IMR-90 (cell line): ENCODE results near the gene ARL6IP6. TPM values are rescaled to one million over a fixed set of nuclear protein-coding genes. Genes with fewer than 3 reads are reported as not detected.

ENCODE experiments used
- ATAC-seq: fragments of 200-7000 bp; cut with Tn5 transposase; 2 replicates; pipeline ENCODE4 v1.9.1; 2020; ENCODE audit warnings: low read depth, mild to moderate bottlenecking, moderate library complexity
- BruUV-seq: library from RNA; stranded (reverse); fragments of 400-500 nt; replicated peaks from 2 replicates; lab custom pipeline; 2021; lab: Mats Ljungman, UMichigan
- CTCF ChIA-PET: fragments of 300-600 bp; formaldehyde crosslinking; extraction: SDS; loops from one replicate; lab custom pipeline; 2021; ENCODE audit warnings: antibody characterized with exemption; lab: Yijun Ruan, JAX
- POLR2A ChIA-PET: fragments of 300-600 bp; sonication (Branson Sonifier 250); formaldehyde crosslinking; loops from one replicate; lab custom pipeline; 2022; ENCODE audit warnings: antibody characterized with exemption; ENCODE audit not compliant: unreplicated experiment; lab: Charles Lee
- DNase-seq: peaks from one replicate; pipeline ENCODE4 v3.0.0; 2013
- H2AFZ ChIP-seq: replicated peaks from 2 replicates; pipeline ENCODE3; 2013; ENCODE audit warnings: low read length, mild to moderate bottlenecking; ENCODE audit not compliant: poor library complexity
- H2AK5ac ChIP-seq: 2 replicates; pipeline ENCODE4 v1.6.1; 2013; ENCODE audit warnings: low read depth, low read length, inconsistent platforms
- H2AK9ac ChIP-seq: replicated peaks from 2 replicates; pipeline ENCODE3; 2013; ENCODE audit warnings: mild to moderate bottlenecking, low read depth, low read length, moderate library complexity; ENCODE audit not compliant: poor library complexity
- H2BK120ac ChIP-seq: 2 replicates; pipeline ENCODE4 v1.6.1; 2013; ENCODE audit warnings: low read depth, low read length, inconsistent platforms
- H2BK15ac ChIP-seq: 3 replicates; pipeline ENCODE4 v1.6.1; 2013; ENCODE audit warnings: low read depth, low read length, inconsistent platforms
- H2BK20ac ChIP-seq: 2 replicates; pipeline ENCODE4 v1.6.1; 2013; ENCODE audit warnings: low read depth, mild to moderate bottlenecking, inconsistent platforms, low read length, moderate library complexity
- H2BK5ac ChIP-seq: 2 replicates; pipeline ENCODE4 v1.6.1; 2013; ENCODE audit warnings: mild to moderate bottlenecking, low read depth, low read length, inconsistent platforms; ENCODE audit not compliant: poor library complexity, severe bottlenecking
- H3K14ac ChIP-seq: replicated peaks from 2 replicates; pipeline ENCODE4 v1.6.1; 2013; ENCODE audit warnings: low read depth, low read length, inconsistent platforms
- H3K18ac ChIP-seq: 2 replicates; pipeline ENCODE4 v1.6.1; 2013; ENCODE audit warnings: low read depth, low read length, control low read depth
- H3K23ac ChIP-seq: 2 replicates; pipeline ENCODE4 v1.6.1; 2013; ENCODE audit warnings: low read depth, low read length, inconsistent platforms
- H3K27ac ChIP-seq: 2 replicates; pipeline ENCODE4 v1.5.1; 2013; ENCODE audit warnings: mild to moderate bottlenecking, control low read depth, low read length; ENCODE audit not compliant: insufficient read depth
- H3K27me3 ChIP-seq: 2 replicates; pipeline ENCODE4 v1.6.1; 2013; ENCODE audit warnings: low read length; ENCODE audit not compliant: control insufficient read depth, insufficient read depth
- H3K36me3 ChIP-seq: 2 replicates; pipeline ENCODE4 v1.6.1; 2013; ENCODE audit warnings: low read length, mixed read lengths; ENCODE audit not compliant: control insufficient read depth, insufficient read depth
- H3K4ac ChIP-seq: 2 replicates; pipeline ENCODE4 v1.6.1; 2013; ENCODE audit warnings: low read depth, low read length, inconsistent platforms
- H3K4me1 ChIP-seq: 2 replicates; pipeline ENCODE4 v1.6.1; 2013; ENCODE audit warnings: low read length, mixed read lengths; ENCODE audit not compliant: control insufficient read depth, insufficient read depth
- H3K4me2 ChIP-seq: 2 replicates; pipeline ENCODE4 v1.6.1; 2013; ENCODE audit warnings: low read depth, mild to moderate bottlenecking, control low read depth, low read length, moderate library complexity
- H3K4me3 ChIP-seq: 2 replicates; pipeline ENCODE4 v1.5.1; 2013; ENCODE audit warnings: low read depth, mild to moderate bottlenecking, control low read depth, low read length, moderate library complexity; ENCODE audit not compliant: insufficient read depth
- H3K56ac ChIP-seq: 2 replicates; pipeline ENCODE4 v1.6.1; 2013; ENCODE audit warnings: low read length, inconsistent platforms; ENCODE audit not compliant: insufficient read depth; ENCODE audit errors: extremely low read depth
- H3K79me1 ChIP-seq, 2 experiments: 2 replicates each; pipeline ENCODE4 v1.6.1; 2013; ENCODE audit warnings: low read length in 2 of 2, inconsistent platforms in 1 of 2, low read depth in 1 of 2
- H3K9ac ChIP-seq: 2 replicates; pipeline ENCODE4 v1.6.1; 2013; ENCODE audit warnings: low read depth, low read length, control low read depth
- H3K9me1 ChIP-seq: 2 replicates; pipeline ENCODE4 v1.6.1; 2013; ENCODE audit warnings: low read length, inconsistent platforms; ENCODE audit not compliant: insufficient read depth
- H3K9me3 ChIP-seq: 2 replicates; pipeline ENCODE4 v1.6.1; 2013; ENCODE audit warnings: low read length; ENCODE audit not compliant: control insufficient read depth, insufficient read depth
- H4K20me1 ChIP-seq: 2 replicates; pipeline ENCODE4 v1.6.1; 2013; ENCODE audit warnings: low read length, inconsistent platforms; ENCODE audit not compliant: insufficient read depth
- H4K5ac ChIP-seq: 2 replicates; pipeline ENCODE4 v1.6.1; 2013; ENCODE audit warnings: mild to moderate bottlenecking, low read depth, low read length, control low read depth
- H4K8ac ChIP-seq, 2 experiments: 2 replicates each; pipeline ENCODE4 v1.6.1; 2013; ENCODE audit warnings: low read depth in 2 of 2, low read length in 2 of 2, control low read depth in 1 of 2, inconsistent platforms in 1 of 2
- H4K91ac ChIP-seq: 2 replicates; pipeline ENCODE4 v1.6.1; 2013; ENCODE audit warnings: low read depth, low read length, inconsistent platforms; ENCODE audit not compliant: insufficient read depth
- BHLHE40 ChIP-seq: fragments of 150-350 bp; IDR thresholded peaks from 2 replicates; pipeline ENCODE4 v1.6.1; 2016; ENCODE audit warnings: mild to moderate bottlenecking, low read depth, low read length
- CEBPB ChIP-seq: IDR thresholded peaks from 2 replicates; pipeline ENCODE4 v1.6.1; 2012; ENCODE audit warnings: low read depth, low read length, improper control_type of control experiment
- CTCF ChIP-seq: conservative IDR thresholded peaks from 2 replicates; pipeline ENCODE4 v1.5.1; 2012; ENCODE audit warnings: mild to moderate bottlenecking, low read depth, low read length, improper control_type of control experiment
- ELK1 ChIP-seq: fragments of 150-350 bp; IDR thresholded peaks from 2 replicates; pipeline ENCODE4 v1.6.1; 2016; ENCODE audit warnings: low read depth, mild to moderate bottlenecking, low read length, moderate library complexity, borderline replicate concordance
- FOS ChIP-seq: fragments of 150-350 bp; IDR thresholded peaks from 2 replicates; pipeline ENCODE4 v1.6.1; 2016; ENCODE audit warnings: low read depth, low read length
- MAFK ChIP-seq: IDR thresholded peaks from 2 replicates; pipeline ENCODE4 v1.6.1; 2012; ENCODE audit warnings: low read depth, low read length, improper control_type of control experiment
- MAZ ChIP-seq: IDR thresholded peaks from 2 replicates; pipeline ENCODE4 v1.6.1; 2012; ENCODE audit warnings: low read depth, mild to moderate bottlenecking, low read length, improper control_type of control experiment, moderate library complexity, borderline replicate concordance
- MXI1 ChIP-seq: IDR thresholded peaks from 2 replicates; pipeline ENCODE4 v1.6.1; 2012; ENCODE audit warnings: low read depth, mild to moderate bottlenecking, low read length, moderate library complexity, borderline replicate concordance
- RAD21 ChIP-seq: IDR thresholded peaks from 2 replicates; pipeline ENCODE4 v1.6.1; 2012; ENCODE audit warnings: low read length, improper control_type of control experiment
- RCOR1 ChIP-seq: IDR thresholded peaks from 2 replicates; pipeline ENCODE4 v1.6.1; 2012; ENCODE audit warnings: mild to moderate bottlenecking, low read length, improper control_type of control experiment; ENCODE audit not compliant: insufficient replicate concordance
- RFX5 ChIP-seq: IDR thresholded peaks from 2 replicates; pipeline ENCODE4 v1.8.0; 2012; ENCODE audit warnings: low read depth, mild to moderate bottlenecking, low read length, moderate library complexity
- SMC3 ChIP-seq: fragments of 150-350 bp; IDR thresholded peaks from 2 replicates; pipeline ENCODE4 v1.6.1; 2016; ENCODE audit warnings: low read depth, mild to moderate bottlenecking, antibody characterized with exemption, low read length, moderate library complexity
- USF2 ChIP-seq: fragments of 150-350 bp; IDR thresholded peaks from 2 replicates; pipeline ENCODE4 v1.6.1; 2017; ENCODE audit warnings: mild to moderate bottlenecking, antibody characterized with exemption, low read length, low read depth
- WGBS, 2 experiments: methylation state at CpG; one replicate each; pipeline versions ENCODE4 v1.1.5 to v1.1.7; 2013; ENCODE audit warnings: missing lambda C conversion rate in 2 of 2; ENCODE audit not compliant: insufficient read length in 1 of 2; ENCODE audit errors: extremely low coverage in 2 of 2; 5-methylcytosine and 5-hydroxymethylcytosine counted together
- dilution Hi-C: fragments of 300-500 bp; cut with HindIII; formaldehyde crosslinking; loops from one replicate; pipeline ENCODE4 v1.14.3; 2018; ENCODE audit warnings: low sequenced_read_pairs; ENCODE audit not compliant: unreplicated experiment
- in situ Hi-C: fragments of 300-500 bp; cut with MboI; formaldehyde crosslinking; loops from 3 replicates; pipeline ENCODE4 v1.14.3; 2019; ENCODE audit warnings: low sequenced_read_pairs, inconsistent platforms, mixed read lengths
- intact Hi-C: fragments of 100-400 bp; cut with micrococcal nuclease; formaldehyde crosslinking; loops from 2 replicates; pipeline ENCODE4 v1.10.0; 2022
- polyA plus RNA-seq, 3 experiments: library from polyadenylated mRNA; depleted of rRNA; stranded (reverse); fragments of >200 nt; gene quantifications; 2 replicates each; pipeline ENCODE4 v1.2.3, GENCODE V29; 2012; ENCODE audit warnings: low replicate concordance in 1 of 3
- total RNA-seq: library from RNA; depleted of rRNA; stranded (reverse); fragments of >200 nt; gene quantifications from 2 replicates; pipeline ENCODE4 v1.2.3, GENCODE V29; 2012

The ARL6IP6 gene
- total and polyA plus RNA-seq, 2 of the 4 experiments (the other 2 are of a cell fraction): 4.1 to 14.7 TPM

- POLR2A ChIA-PET: no interaction called here
- Histone ChIP-seq H3K4me1 (peaks cover 12% of the 10 kb centered on the region), H3K9ac (no peak overlapping the region), H3K9me3 (peaks cover 5% of the 10 kb centered on the region; the same call in 1 of the 2 replicates), H3K27ac (peak overlapping the region; percentile 52; the same call in 1 of the 2 replicates), H2BK15ac (peak overlapping the region; percentile 54; the same call in 2 of the 3 replicates), H2BK20ac (peak overlapping the region; percentile 76; the same call in 1 of the 2 replicates), H3K27me3 (no peaks in the 10 kb centered on the region), H2BK5ac (peak overlapping the region; percentile 4), H3K4me2 (no peak overlapping the region), H2AK9ac (no peak overlapping the region), H3K9me1 (peaks cover 3% of the 10 kb centered on the region; the same call in 1 of the 2 replicates), H2BK120ac (peak overlapping the region; percentile 76), H3K56ac (no peak overlapping the region; the same call in 1 of the 2 replicates), H4K91ac (peak overlapping the region; percentile 71), H3K14ac (peak overlapping the region; percentile 60; the same call in 1 of the 2 replicates), H2AK5ac (peak overlapping the region; percentile 7; the same call in 1 of the 2 replicates), H3K18ac (peak overlapping the region; percentile 76), H2AFZ (no peak overlapping the region), H4K20me1 (no peaks in the 10 kb centered on the region), H3K23ac (0 out of 2 replicates have a peak overlapping the region, but pooled peaks have one; percentile 51), H4K8ac (peak overlapping the region in 1 of 2 experiments; percentile 10; a peak in 1 of 4 replicates), H3K79me1 (peaks cover 0 to 6% of the 10 kb centered on the region in 2 experiments; a peak in 2 of 4 replicates), H4K5ac (peak overlapping the region; percentile 39; the same call in 1 of the 2 replicates), H3K4me3 (no peak overlapping the region), H3K4ac (peak overlapping the region; percentile 79), H3K36me3 (peaks cover 2% of the 10 kb centered on the region)
- intact Hi-C loops: loop anchor here (2.0 kb wide), 1 partner anchor 63 kb away; no protein-coding TSS in a partner anchor
- TF ChIP-seq MAZ (no peak), FOS (no peak), RFX5 (no peak), CTCF (no peak), CEBPB (no peak), RCOR1 (no peak), USF2 (no peak), MXI1 (no peak), ELK1 (no peak), SMC3 (no peak), RAD21 (no peak), BHLHE40 (no peak), MAFK (no peak)
- dilution Hi-C loops: no loop called here
- ATAC-seq: no peak
- in situ Hi-C loops: no loop called here
- CTCF ChIA-PET: no interaction called here
- no CpG with 5 or more reads among the region's 1 CpG for WGBS, 2 experiments
- BruUV-seq: no TSS peak
- DNase-seq: no peak
These were observed 45.2 kb downstream of the ARL6IP6 start for GRCh38 chr2:152763651-152764050.
